ENCODE data around the gene PTGER2.

The PTGER2 gene, protein sequence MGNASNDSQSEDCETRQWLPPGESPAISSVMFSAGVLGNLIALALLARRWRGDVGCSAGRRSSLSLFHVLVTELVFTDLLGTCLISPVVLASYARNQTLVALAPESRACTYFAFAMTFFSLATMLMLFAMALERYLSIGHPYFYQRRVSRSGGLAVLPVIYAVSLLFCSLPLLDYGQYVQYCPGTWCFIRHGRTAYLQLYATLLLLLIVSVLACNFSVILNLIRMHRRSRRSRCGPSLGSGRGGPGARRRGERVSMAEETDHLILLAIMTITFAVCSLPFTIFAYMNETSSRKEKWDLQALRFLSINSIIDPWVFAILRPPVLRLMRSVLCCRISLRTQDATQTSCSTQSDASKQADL

DNA sequence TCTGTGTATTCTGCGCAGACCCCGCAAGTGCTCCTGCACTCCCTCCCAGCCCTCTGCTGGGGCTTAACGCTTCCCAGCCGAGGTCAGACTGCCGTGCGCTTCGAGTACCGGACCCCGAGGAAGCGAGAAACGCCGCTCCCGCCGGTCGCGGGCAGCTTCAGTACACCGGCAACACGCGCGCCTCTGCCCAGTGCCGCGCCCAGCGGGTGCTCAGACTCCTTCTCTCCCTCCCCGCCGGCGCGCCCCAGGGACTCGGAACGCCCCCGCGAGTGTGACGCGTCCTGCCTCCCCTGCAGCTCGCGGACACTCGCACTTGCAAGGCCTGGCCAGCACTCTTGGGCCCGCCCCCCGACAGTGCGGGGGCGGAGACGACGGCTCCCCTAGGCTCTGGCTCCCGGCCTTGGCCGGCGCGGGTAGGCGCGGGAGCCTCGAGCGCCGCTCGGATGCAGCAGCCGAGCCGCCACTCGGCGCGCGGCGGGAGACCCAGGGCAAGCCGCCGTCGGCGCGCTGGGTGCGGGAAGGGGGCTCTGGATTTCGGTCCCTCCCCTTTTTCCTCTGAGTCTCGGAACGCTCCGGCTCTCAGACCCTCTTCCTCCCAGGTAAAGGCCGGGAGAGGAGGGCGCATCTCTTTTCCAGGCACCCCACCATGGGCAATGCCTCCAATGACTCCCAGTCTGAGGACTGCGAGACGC is at the start of gene PTGER2:
Gene PTGER2 (plus strand): TSS at position 410 of the 692 bp plus-strand sequence. CDS start 237 bp downstream, at position 647.
- peak; percentile 55 for DNase-seq (ENCODE audit: low read depth, low spot score)

DNA sequence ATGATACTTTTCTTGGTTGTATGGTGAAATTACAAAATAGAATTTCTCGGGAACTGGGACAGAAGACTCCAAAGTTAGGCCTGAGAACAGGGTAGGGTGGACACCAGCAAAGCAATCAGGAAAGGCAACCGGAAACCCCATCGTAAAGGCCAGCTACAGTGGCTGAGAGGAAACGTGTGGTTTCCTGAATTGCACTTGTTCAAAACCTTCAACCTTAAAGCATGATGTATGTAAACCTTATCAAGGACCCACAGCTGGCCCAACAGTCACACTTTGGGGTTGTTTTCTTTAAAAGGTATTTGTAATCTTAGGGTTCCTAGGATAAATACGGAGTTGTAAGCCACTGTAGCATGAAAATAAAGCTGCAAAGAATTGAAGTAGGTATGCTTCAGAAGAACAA is 48.9 kb upstream of the PTGER2 start:
- DNase-seq (ENCODE audit: low read depth, low spot score) = no peak

DNA sequence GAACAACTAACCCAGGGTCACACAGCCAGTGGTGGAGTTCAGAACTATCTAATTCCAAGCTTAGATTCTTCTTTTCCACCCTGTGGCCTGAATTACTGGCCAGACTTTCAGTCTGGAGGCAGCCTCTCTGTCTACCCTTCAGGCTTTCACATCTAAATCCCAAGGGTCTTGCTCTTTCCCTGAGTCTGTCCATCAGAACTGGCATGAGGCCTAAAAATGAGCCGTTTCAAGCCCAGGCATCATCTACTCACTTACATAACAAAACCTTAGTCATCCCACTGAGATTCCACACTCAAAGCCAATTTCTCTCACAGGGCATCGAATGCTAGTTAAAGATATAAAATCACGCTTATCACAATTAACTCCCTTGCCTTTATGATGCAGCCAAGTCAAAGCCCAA is 47.9 kb upstream of the PTGER2 start:
- no peak for DNase-seq (ENCODE audit: low read depth, low spot score)

DNA sequence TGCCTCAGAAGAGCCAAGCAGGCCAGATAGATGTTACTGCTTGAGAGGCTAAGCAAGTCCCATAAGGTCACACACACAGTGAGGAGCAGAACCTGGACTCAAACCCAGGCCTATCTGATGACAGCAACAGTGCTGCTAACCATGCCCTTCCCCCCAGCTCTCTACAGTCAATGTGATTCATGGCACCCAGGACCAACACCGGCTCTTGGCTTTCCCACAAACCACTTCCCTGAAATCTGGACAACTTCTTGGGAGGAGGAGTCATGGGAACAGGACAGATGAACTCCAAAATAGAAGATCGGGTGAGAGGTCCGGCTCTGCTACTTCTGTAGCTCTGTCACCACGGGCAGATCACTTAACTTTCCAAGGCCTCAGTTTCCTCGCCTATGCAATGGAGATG is 47.3 kb upstream of the PTGER2 start:
- DNase-seq (ENCODE audit: low read depth, low spot score) = no peak

GRCh38 chr14:52267501-52268278 is 46.4 kb upstream of the PTGER2 start, which contains the start of gene PTGDR:
Gene PTGDR, plus strand, starts transcription at chr14:52267698. Its CDS starts 117 bp downstream, at chr14:52267815.
- peak; percentile 63 for DNase-seq (ENCODE audit: low read depth, low spot score)

- DNase-seq (ENCODE audit: low read depth, low spot score) = peak; percentile 52
These were observed 45.6 kb upstream of the PTGER2 start for GRCh38 chr14:52268279-52269061.

- DNase-seq (ENCODE audit: low read depth, low spot score) = no peak
These were observed 45.0 kb upstream of the PTGER2 start for GRCh38 chr14:52269100-52269499.

- no peak for DNase-seq (ENCODE audit: low read depth, low spot score)
These were observed 44.1 kb upstream of the PTGER2 start for GRCh38 chr14:52269982-52270381.

- DNase-seq (ENCODE audit: low read depth, low spot score) = no peak
These were observed 42.6 kb upstream of the PTGER2 start for GRCh38 chr14:52271538-52271937.

DNA sequence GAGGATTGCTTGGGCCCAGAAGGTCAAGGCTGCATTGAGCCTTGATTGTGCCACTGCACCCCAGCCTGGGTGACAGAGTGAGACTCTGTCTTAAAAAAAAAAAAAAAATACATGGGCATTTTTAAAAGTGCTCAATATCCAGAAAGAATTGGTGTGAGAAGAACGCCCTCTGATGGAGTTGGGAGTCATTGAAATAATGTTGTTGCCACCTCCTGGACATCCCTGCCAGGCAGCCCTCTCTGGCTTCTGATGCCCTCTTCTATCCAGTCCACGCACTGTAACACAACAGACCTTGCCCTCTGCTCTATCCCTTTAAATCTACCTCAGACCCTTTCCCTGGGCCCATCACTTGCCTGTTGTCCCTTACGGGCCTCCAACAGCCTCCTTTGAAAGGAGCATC is 41.7 kb upstream of the PTGER2 start:
- peak; percentile 17 for DNase-seq (ENCODE audit: low read depth, low spot score)

GRCh38 chr14:52275372-52275771 is 38.7 kb upstream of the PTGER2 start:
- no peak for DNase-seq (ENCODE audit: low read depth, low spot score)

DNA sequence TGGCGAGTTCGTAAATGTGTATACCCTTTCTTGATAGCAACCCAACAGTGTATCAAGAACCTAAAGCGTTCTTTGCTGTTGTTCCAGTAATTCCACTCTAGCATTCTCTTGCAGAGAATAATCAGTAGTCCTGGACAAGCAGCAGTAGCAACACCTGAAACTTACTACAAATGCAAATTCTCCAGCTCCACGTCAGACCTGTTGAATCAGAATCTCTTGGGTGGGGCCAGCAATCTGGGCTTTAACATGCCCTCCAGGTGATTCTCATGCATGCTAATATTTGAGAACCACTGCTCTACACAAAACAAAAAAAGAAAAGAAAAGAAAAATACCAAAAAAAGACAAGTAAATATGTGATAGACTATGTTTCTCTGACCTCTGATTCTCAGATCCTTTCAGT is 36.6 kb upstream of the PTGER2 start:
- no peak for DNase-seq (ENCODE audit: low read depth, low spot score)

DNA sequence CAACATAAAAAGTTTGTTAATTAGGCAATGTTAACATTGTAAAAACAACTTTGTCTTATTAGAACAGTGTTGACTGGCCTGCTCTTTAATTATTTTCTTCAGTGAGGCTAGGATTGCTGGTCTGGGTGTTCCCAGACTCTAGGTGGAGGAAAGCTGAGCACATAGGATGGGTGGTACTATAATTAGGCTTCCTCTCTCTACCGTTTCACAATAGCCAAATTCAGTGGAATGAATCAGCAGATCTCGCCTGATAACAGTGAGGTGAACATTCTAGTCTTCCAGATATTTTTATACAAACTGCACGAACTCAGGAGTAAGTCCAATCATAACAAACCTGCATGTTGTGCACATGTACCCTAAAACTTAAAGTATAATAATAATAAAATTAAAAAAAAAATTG is 34.7 kb upstream of the PTGER2 start:
- DNase-seq (ENCODE audit: low read depth, low spot score) = no peak

DNA sequence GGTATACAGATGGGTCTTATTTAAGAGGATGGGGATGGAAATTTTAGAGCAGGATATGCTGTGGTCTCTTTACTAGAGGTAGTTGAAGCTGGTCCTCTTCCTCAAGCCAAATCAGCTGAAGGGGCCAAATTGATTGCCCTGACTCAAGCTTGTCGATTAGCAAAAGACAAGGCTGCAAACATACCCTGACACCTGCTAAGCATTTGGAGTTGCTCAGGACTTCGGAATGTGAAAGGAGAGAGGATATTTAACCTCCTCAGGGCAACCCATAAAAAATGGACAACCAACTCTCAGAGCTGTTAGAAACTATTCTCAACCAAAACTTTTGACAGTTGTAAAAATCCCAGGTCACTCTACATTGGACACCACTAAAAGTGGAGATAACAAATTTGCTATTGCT is 31.0 kb upstream of the PTGER2 start:
- DNase-seq (ENCODE audit: low read depth, low spot score) = no peak

GRCh38 chr14:52286661-52287649 is 27.2 kb upstream of the PTGER2 start:
- DNase-seq (ENCODE audit: low read depth, low spot score) = no peak

DNA sequence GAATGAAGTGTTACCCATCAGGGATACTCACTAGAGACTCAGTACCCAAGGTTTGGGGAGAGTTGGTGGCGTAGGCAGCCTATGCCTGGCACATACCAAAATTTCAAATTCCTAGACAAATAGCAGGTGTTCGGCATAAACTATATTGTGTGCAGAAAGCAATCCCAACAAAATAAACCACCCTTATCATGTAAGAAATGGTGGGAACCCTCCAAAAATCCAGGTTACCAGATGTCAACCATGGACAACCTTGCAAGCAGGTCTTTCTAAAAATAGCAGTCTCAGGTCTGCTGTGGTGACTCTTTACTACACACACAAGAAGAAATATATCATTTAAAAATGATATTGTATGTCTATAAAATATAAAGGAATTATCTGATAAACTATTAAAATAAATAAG is 17.7 kb upstream of the PTGER2 start:
- DNase-seq (ENCODE audit: low read depth, low spot score) = no peak

- DNase-seq (ENCODE audit: low read depth, low spot score) = no peak
These were observed 15.3 kb upstream of the PTGER2 start for GRCh38 chr14:52298795-52299194.

DNA sequence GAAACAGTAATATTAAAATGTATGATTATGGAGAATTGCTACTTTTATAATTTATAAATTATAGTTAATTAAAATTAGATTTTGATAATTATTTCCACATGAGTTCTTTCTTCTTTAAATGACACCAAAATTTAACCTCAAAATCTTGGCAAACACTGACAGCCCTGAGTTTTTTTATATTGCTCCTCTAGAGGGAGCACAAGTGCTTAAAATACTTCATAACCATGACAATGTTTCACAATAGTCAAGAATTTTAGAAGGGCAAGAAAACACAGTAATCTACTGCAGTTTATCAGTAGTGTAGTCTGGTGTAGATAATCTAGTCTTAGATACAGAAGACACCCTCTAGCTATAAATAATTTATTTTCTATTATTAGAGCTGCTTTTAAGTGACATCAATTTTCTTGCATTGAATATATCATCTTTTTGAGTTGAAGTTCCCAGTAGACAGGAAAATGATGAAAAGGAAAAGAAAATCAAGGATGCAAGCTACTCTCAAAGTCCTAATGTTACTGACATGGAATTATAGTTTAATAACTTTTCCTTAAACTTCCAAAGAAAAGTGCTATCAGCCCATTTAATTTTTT is 14.3 kb upstream of the PTGER2 start:
- peak; percentile 6 for DNase-seq (ENCODE audit: low read depth, low spot score)

DNA sequence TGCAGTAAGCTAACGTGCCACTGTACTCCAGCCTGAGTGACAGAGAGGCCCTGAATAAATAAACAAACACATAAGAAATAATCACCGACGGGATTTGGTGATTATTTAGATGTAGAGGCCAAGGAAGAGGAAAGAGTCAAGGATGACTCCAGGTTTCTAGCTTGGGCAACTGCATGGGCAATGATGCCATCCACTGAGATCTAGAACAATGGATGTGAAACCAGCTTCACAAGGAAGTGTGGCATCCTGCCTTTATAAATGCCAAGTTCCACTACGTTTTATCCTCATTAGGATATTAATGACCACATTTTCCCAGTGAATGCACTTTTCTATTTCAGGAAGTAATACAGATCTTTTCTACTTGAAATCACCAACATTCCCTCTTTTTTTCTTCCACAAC is 10.9 kb upstream of the PTGER2 start:
- DNase-seq (ENCODE audit: low read depth, low spot score) = no peak

Measured in ELF-1 (cell line).